Thoracic aorta (tissue), 2 donors: ENCODE data around the gene LST1. TPM values are rescaled to one million over a fixed set of nuclear protein-coding genes. Genes with fewer than 3 reads are reported as not detected.
A peak's percentile ranks its signal among the peaks of the same experiment; 100 is the strongest.
"Not testable (repeated sequence)": the region's sequence is repeated elsewhere in the genome, so short reads cannot be mapped to it uniquely, and the experiment has no call there.

Experiments
- ATAC-seq: fragments of 150-250 bp; one replicate; pipeline ENCODE4 v1.8.0; 2017; ENCODE audit warnings: low read depth; ENCODE audit not compliant: insufficient number of reproducible peaks, low FRiP score
- DNase-seq: peaks from one replicate; pipeline ENCODE4 v3.0.0-alpha.2; 2020; ENCODE audit warnings: low spot score
- H3K27ac ChIP-seq, 2 donors: fragments of 200-600 bp; sonication (generic); 1 replicate in 1 of 2; 2 replicates in 1 of 2; pipeline ENCODE4 v1.5.1; 2016; ENCODE audit warnings: mild to moderate bottlenecking in 2 of 2, moderate library complexity in 2 of 2
- H3K27me3 ChIP-seq: fragments of 200-600 bp; sonication (generic); replicated peaks from 2 replicates; pipeline ENCODE4 v1.6.0; 2016; ENCODE audit warnings: mild to moderate bottlenecking; ENCODE audit not compliant: insufficient read depth
- H3K36me3 ChIP-seq: fragments of 200-600 bp; sonication (generic); one replicate; pipeline ENCODE4 v1.5.1; 2016
- H3K4me1 ChIP-seq, 2 donors: fragments of 200-600 bp; sonication (generic); 1 replicate in 1 of 2; 2 replicates in 1 of 2; pipeline versions ENCODE4 v1.5.1 to v1.6.0; 2016; ENCODE audit warnings: low read depth in 2 of 2, mild to moderate bottlenecking in 1 of 2; ENCODE audit not compliant: control insufficient read depth in 1 of 2
- H3K4me3 ChIP-seq: fragments of 200-600 bp; sonication (generic); 2 replicates; pipeline ENCODE4 v1.5.1; 2016; ENCODE audit warnings: mild to moderate bottlenecking
- H3K9me3 ChIP-seq: fragments of 200-600 bp; sonication (generic); 2 replicates; pipeline ENCODE4 v1.5.1; 2016
- CTCF ChIP-seq: fragments of 200-600 bp; sonication (generic); IDR thresholded peaks from one replicate; pipeline ENCODE4 v1.5.1; 2019; ENCODE audit warnings: antibody characterized with exemption
- total RNA-seq, 2 donors: library from RNA; depleted of rRNA; stranded (reverse); fragments of >200 nt; gene quantifications; one replicate each; pipeline versions ENCODE4 v1.1.0 to v1.2.3, GENCODE V29; 2016

Gene LST1
- total RNA-seq, 2 donors from 2014 or later: 4.9 to 37.9 TPM

- Histone ChIP-seq H3K27me3 (no peaks in the 10 kb centered on the region), H3K9me3 (no peaks in the 10 kb centered on the region), H3K36me3 (no peaks in the 10 kb centered on the region), H3K27ac (no peak overlapping the region), H3K4me1 (peaks cover 7 to 15% of the 10 kb centered on the region in 2 donors), H3K4me3 (no peak overlapping the region)
- no peak for DNase-seq
- no peak for TF ChIP-seq CTCF
- no peak for ATAC-seq
These were observed 586 bp upstream of the LST1 start for GRCh38 chr6:31585491-31585890.

GRCh38 chr6:31586599-31587281 is 663 bp downstream of the LST1 start:
- Histone ChIP-seq H3K4me3 (peak overlapping the region; percentile 25), H3K4me1 (peaks cover 5 to 8% of the 10 kb centered on the region in 2 donors), H3K27ac (peak overlapping the region in 1 of 2 donors; percentile 19), H3K9me3 (no peaks in the 10 kb centered on the region), H3K27me3 (no peaks in the 10 kb centered on the region), H3K36me3 (no peaks in the 10 kb centered on the region)
- ATAC-seq (no peak), DNase-seq (no peak)
- no peak for TF ChIP-seq CTCF

GRCh38 chr6:31587791-31588777 is 2.0 kb downstream of the LST1 start:
- Histone ChIP-seq H3K4me3 (peak overlapping the region; percentile 25), H3K9me3 (no peaks in the 10 kb centered on the region), H3K27ac (no peak overlapping the region), H3K36me3 (no peaks in the 10 kb centered on the region), H3K4me1 (peaks cover 0 to 5% of the 10 kb centered on the region in 2 donors), H3K27me3 (no peaks in the 10 kb centered on the region)
- TF ChIP-seq CTCF: no peak
- ATAC-seq (no peak), DNase-seq (no peak)

GRCh38 chr6:31588871-31589650 is 3.0 kb downstream of the LST1 start:
- H3K36me3 ChIP-seq: no peaks in the 10 kb centered on the region
- DNase-seq (no peak), ATAC-seq (no peak)
- H3K9me3 ChIP-seq: no peaks in the 10 kb centered on the region
- H3K27ac ChIP-seq: no peak overlapping the region
- H3K4me3 ChIP-seq: no peak overlapping the region
- H3K27me3 ChIP-seq: no peaks in the 10 kb centered on the region
- no peak for TF ChIP-seq CTCF
- H3K4me1 ChIP-seq: peaks cover 0 to 5% of the 10 kb centered on the region in 2 donors

- H3K27ac ChIP-seq, H3K4me3 ChIP-seq, H3K36me3 ChIP-seq, DNase-seq, H3K27me3 ChIP-seq, ATAC-seq, H3K9me3 ChIP-seq, H3K4me1 ChIP-seq: not testable (repeated sequence)
These were observed 4.6 kb downstream of the LST1 start for GRCh38 chr6:31590691-31591090.
